ENCODE data around the gene PDCD10.

- TF ChIP-seq CTCF (IDR thresholded peaks at IDR 0.05) (no peak), POLR2A (IDR thresholded peaks at IDR 0.05; ENCODE audit: low read depth) (no peak)
Observed at GRCh38 chr3:167750272-167750971, 15.7 kb upstream of the PDCD10 start.
